Myometrial cell (primary cell): ENCODE data around the gene SLC2A1. TPM values are rescaled to one million over a fixed set of nuclear protein-coding genes. Genes with fewer than 3 reads are reported as not detected.

Source experiments
- total RNA-seq: library from RNA; depleted of rRNA; stranded (reverse); fragments of >200 nt; gene quantifications from 2 replicates; pipeline ENCODE4 v1.2.3, GENCODE V29; 2015

Gene SLC2A1
- total RNA-seq, result 45.6 and 67.5 TPM in 2 replicates

GRCh38 chr1:42958488-42959319 lies at the start of gene SLC2A1:
Gene SLC2A1 (minus strand): TSS chr1:42958868. CDS start chr1:42958651, 217 bp downstream.

Other genes with a start within 250 kb of the SLC2A1 start
- not detected in 2 replicates for gene CLDN19, start 218.6 kb downstream of the SLC2A1 start, total RNA-seq
- gene P3H1, start 191.8 kb downstream of the SLC2A1 start, total RNA-seq, result 180 and 215 TPM in 2 replicates
- 2.6 and 3.0 TPM in 2 replicates for gene C1orf50, start 191.6 kb downstream of the SLC2A1 start, total RNA-seq
- under 0.01 TPM in 1 of 2 replicates, not detected in the other for gene TMEM269, start 173.9 kb downstream of the SLC2A1 start, total RNA-seq
- gene ERMAP, start 141.7 kb downstream of the SLC2A1 start, total RNA-seq, result 8.6 and 10.1 TPM in 2 replicates
- 9.7 and 10.7 TPM in 2 replicates for gene SVBP, start 141.5 kb downstream of the SLC2A1 start, total RNA-seq
- 9.8 and 10.3 TPM in 2 replicates for gene ZNF691, start 112.3 kb downstream of the SLC2A1 start, total RNA-seq
- 143 and 155 TPM in 2 replicates for gene EBNA1BP2, start 213.4 kb upstream of the SLC2A1 start, total RNA-seq
- under 0.01 and 0.35 TPM in 2 replicates for gene CFAP57, start 213.5 kb upstream of the SLC2A1 start, total RNA-seq